GM12801 (cell line): ENCODE data around the gene TSSC4.

ENCODE experiments used
- CTCF ChIP-seq: IDR thresholded peaks from one replicate; pipeline ENCODE4 v1.5.1; 2011; ENCODE audit warnings: control low read depth; ENCODE audit not compliant: insufficient read length; ENCODE audit errors: extremely low read depth

The TSSC4 gene

GRCh38 chr11:2375341-2375853 is 25.2 kb upstream of the TSSC4 start:
- TF ChIP-seq CTCF = no peak

- no peak for TF ChIP-seq CTCF
Observed at GRCh38 chr11:2375964-2376551, 24.5 kb upstream of the TSSC4 start.

DNA sequence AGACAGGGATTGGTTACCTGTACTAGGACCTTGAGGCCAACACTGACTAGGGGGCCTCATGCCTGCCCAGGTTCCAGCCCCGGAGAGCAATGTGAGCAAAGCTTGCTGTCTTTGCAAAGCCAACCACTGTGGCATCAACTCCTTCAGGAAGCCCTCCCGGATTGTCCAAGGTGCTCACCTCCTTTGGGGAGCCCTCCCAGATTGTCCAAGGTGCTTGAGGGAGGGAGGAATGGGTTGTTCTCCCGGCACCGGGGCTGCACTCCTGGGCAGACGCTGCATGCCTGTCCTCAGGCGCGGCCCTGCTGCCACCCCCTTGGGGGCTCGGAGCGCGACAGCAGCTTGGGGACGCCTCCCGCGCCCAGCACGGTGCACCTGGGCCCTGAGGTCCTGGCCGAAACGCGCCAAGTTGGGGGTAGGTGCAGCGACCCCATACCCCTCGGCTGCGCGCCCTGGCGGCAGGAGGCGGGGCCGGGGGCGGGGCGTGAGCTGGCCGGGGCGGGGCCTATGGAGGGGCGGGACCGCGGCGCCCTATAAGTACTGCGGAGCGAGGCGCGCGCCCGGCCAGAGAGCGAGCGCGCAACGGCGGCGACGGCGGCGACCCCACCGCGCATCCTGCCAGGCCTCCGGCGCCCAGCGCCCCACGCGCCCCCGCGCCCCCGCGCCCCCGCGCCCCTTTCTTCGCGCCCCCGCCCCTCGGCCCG is 23.6 kb upstream of the TSSC4 start, which contains the start of gene CD81:
Gene CD81, plus strand, starts transcription at position 560 of the 701 bp plus-strand sequence. CDS start 240 bp downstream, outside the sequence.
- no peak for TF ChIP-seq CTCF

GRCh38 chr11:2377511-2378443 is 22.8 kb upstream of the TSSC4 start:
- TF ChIP-seq CTCF = no peak

GRCh38 chr11:2378527-2379210 is 21.9 kb upstream of the TSSC4 start:
- TF ChIP-seq CTCF = no peak

DNA sequence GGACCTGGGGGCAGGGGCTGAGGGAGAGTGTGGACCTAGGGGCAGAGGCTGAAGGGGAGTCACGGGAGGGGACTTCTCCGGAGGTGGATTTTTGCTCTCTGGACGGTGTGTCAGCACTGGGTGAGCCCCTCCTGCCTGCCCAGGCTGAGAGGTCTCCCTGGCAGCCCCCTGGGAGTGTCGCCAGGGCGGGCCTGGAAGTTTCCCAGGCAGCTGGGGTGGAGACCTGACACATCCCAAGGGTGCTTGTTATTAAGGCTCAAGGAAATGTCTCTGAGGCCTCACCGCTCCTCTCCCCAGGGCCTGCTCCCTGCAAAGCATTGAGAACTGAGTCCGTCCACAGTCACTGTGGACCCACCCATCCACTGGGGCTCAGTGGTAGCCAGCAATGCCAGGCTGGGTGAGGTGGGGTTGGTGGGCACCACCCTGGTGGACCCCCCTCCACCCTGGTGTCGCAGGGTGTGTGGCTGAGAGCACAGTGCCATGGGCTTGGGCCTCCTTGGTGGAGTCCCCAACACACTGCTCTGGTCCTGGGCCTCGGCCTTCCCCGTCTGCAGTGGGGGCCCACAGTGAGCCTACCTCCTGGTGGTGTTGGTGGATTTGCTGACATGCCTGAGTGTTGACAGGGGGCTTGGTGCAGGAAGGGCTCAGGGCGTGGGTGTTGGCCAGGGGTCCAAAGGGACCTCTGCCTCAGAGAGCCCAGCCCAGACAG is 20.9 kb upstream of the TSSC4 start:
- TF ChIP-seq CTCF = no peak
